RWPE2 (cell line): Measurements from ENCODE around the gene RINT1.
"Not testable (repeated sequence)": the region's sequence is repeated elsewhere in the genome, so short reads cannot be mapped to it uniquely, and the experiment has no call there.

Source experiments
- ATAC-seq: fragments of 200-7000 bp; cut with Tn5 transposase; 3 replicates; pipeline ENCODE4 v1.9.1; 2021; ENCODE audit warnings: low read depth
- DNase-seq: peaks from one replicate; pipeline ENCODE4 v3.0.0-alpha.2; 2020; ENCODE audit warnings: low spot score
- H3K27ac ChIP-seq: fragments of 450-650 bp; 2 replicates; pipeline ENCODE4 v1.5.1; 2017; ENCODE audit warnings: mild to moderate bottlenecking; ENCODE audit not compliant: poor library complexity, severe bottlenecking
- H3K27me3 ChIP-seq: fragments of 250-450 bp; sonication (Bioruptor Pico); 2 replicates; pipeline ENCODE4 v1.5.1; 2021; ENCODE audit warnings: mild to moderate bottlenecking, moderate library complexity; ENCODE audit not compliant: insufficient read depth, poor library complexity, severe bottlenecking
- H3K36me3 ChIP-seq: fragments of 250-450 bp; sonication (Bioruptor Pico); 2 replicates; pipeline ENCODE4 v1.5.1; 2020; ENCODE audit warnings: low read depth, mild to moderate bottlenecking, moderate library complexity
- H3K4me1 ChIP-seq: fragments of 250-450 bp; sonication (Bioruptor Pico); 2 replicates; pipeline ENCODE4 v1.5.1; 2021; ENCODE audit warnings: mild to moderate bottlenecking, moderate library complexity; ENCODE audit not compliant: insufficient read depth, poor library complexity, severe bottlenecking
- H3K4me3 ChIP-seq: fragments of 250-450 bp; sonication (Bioruptor Pico); 2 replicates; pipeline ENCODE4 v1.5.1; 2021; ENCODE audit warnings: mild to moderate bottlenecking, moderate library complexity; ENCODE audit not compliant: severe bottlenecking
- H3K9me3 ChIP-seq: fragments of 250-450 bp; sonication (Bioruptor Pico); 2 replicates; pipeline ENCODE4 v1.5.1; 2021; ENCODE audit warnings: mild to moderate bottlenecking, moderate library complexity; ENCODE audit not compliant: severe bottlenecking
- CTCF ChIP-seq: fragments of 450-650 bp; IDR thresholded peaks from one replicate; pipeline ENCODE4 v1.5.1; 2017; ENCODE audit warnings: mild to moderate bottlenecking, moderate library complexity; ENCODE audit not compliant: poor library complexity, severe bottlenecking

Gene RINT1

GRCh38 chr7:105512926-105513526, 19.0 kb upstream of the RINT1 start:
- TF ChIP-seq CTCF, result no peak
- Histone ChIP-seq H3K36me3 (peaks cover 18% of the 10 kb centered on the region), H3K27me3 (no peaks in the 10 kb centered on the region), H3K4me3 (no peak overlapping the region), H3K4me1 (no peaks in the 10 kb centered on the region), H3K27ac (no peak overlapping the region), H3K9me3 (no peaks in the 10 kb centered on the region)
- DNase-seq, result no peak
- no peak for ATAC-seq

DNA sequence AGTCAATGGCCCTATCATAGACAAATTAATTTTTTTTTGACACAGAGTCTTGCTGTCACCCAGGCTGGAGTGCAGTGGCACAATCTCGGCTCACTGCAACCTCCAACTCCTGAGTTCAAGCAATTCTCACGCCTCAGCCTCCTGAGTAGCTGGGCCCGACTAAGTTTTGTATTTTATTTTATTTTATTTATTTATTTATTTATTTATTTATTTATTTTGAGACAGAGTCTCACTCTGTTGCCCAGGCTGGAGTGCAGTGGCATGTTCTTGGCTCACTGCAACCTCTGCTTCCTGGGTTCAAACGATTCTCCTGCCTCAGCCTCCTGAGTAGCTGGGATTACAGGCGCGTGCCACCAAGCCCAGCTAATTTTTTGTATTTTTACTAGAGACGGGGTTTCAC, 16.4 kb upstream of the RINT1 start:
- H3K4me3 ChIP-seq, H3K27me3 ChIP-seq, H3K4me1 ChIP-seq, H3K27ac ChIP-seq, DNase-seq, ATAC-seq, H3K9me3 ChIP-seq: not testable (repeated sequence)
- peaks cover 27% of the 10 kb centered on the region for H3K36me3 ChIP-seq

DNA sequence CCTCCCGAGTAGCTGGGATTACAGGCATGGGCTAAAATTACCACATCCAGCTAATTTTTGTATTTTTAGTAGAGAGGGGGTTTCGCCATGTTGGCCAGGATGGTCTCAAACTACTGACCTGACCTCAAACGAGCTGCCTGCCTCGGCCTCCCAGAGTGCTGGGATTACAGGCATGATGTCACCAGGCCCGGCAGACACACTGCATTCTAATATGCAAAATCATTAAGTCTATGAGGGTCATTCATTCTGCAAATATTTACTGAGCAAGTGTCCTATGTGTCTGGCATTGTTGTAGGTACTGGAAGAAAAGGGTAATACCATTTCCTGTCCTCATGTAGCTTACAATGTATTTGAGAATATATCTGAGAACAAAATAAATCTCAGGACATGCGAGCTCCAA, 12.6 kb upstream of the RINT1 start:
- H3K4me1 ChIP-seq, result peaks cover 4% of the 10 kb centered on the region
- TF ChIP-seq CTCF, result no peak
- ATAC-seq (no peak), DNase-seq (no peak)
- H3K36me3 ChIP-seq, result peaks cover 25% of the 10 kb centered on the region
- H3K4me3 ChIP-seq, result no peak overlapping the region
- no peaks in the 10 kb centered on the region for H3K9me3 ChIP-seq
- H3K27ac ChIP-seq, result no peak overlapping the region
- no peaks in the 10 kb centered on the region for H3K27me3 ChIP-seq

GRCh38 chr7:105520620-105521019, 11.4 kb upstream of the RINT1 start:
- not testable (repeated sequence) for H3K9me3 ChIP-seq, H3K4me1 ChIP-seq, H3K27ac ChIP-seq, ATAC-seq, DNase-seq, H3K27me3 ChIP-seq
- Histone ChIP-seq H3K36me3 (peaks cover 20% of the 10 kb centered on the region), H3K4me3 (peak overlapping the region; percentile 78)

- H3K4me1 ChIP-seq, result peaks cover 4% of the 10 kb centered on the region
- H3K36me3 ChIP-seq, result peaks cover 20% of the 10 kb centered on the region
- DNase-seq, result peak; percentile 65
- H3K4me3 ChIP-seq, result peak overlapping the region; percentile 78
- peak; percentile 41 for ATAC-seq
- peak overlapping the region; percentile 59 for H3K27ac ChIP-seq
- TF ChIP-seq CTCF, result no peak
- no peaks in the 10 kb centered on the region for H3K27me3 ChIP-seq
- no peaks in the 10 kb centered on the region for H3K9me3 ChIP-seq
Observed at GRCh38 chr7:105521027-105521716, 10.8 kb upstream of the RINT1 start.
